GM12865 (cell line): Measurements from ENCODE around the gene TTLL5.

Experiments
- DNase-seq: peaks from one replicate; pipeline ENCODE4 v3.0.0; 2010; ENCODE audit warnings: low read depth
- H3K4me3 ChIP-seq: 2 replicates; pipeline ENCODE4 v1.5.1; 2011; ENCODE audit warnings: mild to moderate bottlenecking, low read depth, low read length, control low read depth
- TF ChIP-seq, protein P1 (sequence below): IDR thresholded peaks from 2 replicates; pipeline ENCODE4 v1.5.1; 2011; ENCODE audit warnings: low read length, control low read depth, low read depth, inconsistent platforms; ENCODE audit not compliant: insufficient read depth; ENCODE audit errors: missing control alignments

TTLL5 gene

DNA sequence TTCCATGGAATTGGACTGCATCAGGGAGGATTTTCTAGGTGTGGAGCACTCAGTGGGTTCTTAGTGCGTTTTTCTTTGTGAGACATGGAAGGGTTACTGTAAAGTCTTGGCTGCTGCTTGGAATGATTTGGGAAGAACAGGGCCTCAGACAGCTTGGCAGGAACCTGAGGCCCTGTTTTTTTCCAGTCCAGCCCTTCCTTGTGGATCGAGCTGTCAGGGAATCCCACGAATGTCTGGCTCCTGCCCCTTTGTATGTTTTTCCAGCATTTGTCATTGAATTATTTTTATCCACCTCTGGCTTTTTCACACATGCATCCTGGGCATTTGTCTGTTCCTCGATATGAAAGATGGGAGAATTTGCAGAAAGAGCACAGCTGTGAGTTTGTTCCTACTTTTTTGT is 162.3 kb downstream of the TTLL5 start:
- no peak overlapping the region for H3K4me3 ChIP-seq
- DNase-seq = no peak
- TF ChIP-seq, protein P1, sequence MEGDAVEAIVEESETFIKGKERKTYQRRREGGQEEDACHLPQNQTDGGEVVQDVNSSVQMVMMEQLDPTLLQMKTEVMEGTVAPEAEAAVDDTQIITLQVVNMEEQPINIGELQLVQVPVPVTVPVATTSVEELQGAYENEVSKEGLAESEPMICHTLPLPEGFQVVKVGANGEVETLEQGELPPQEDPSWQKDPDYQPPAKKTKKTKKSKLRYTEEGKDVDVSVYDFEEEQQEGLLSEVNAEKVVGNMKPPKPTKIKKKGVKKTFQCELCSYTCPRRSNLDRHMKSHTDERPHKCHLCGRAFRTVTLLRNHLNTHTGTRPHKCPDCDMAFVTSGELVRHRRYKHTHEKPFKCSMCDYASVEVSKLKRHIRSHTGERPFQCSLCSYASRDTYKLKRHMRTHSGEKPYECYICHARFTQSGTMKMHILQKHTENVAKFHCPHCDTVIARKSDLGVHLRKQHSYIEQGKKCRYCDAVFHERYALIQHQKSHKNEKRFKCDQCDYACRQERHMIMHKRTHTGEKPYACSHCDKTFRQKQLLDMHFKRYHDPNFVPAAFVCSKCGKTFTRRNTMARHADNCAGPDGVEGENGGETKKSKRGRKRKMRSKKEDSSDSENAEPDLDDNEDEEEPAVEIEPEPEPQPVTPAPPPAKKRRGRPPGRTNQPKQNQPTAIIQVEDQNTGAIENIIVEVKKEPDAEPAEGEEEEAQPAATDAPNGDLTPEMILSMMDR = no peak

DNA sequence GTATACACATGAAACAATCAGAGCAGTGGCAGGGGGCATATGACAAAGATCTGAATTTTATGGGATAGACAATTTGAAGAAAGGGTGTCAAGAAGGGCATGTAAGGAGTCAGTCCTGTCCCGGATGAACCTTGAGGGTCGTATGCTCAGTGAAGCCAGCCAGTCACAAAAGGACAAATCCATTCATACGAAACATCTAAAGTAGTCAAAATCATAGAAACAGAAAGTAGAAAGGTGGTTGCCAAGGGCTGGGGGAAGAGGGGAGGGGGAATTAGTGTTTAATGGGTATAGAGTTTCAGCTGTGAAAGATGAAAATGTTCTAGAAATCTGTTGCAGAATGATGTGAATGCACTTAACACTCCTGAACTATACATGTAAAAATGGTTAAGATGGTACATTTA is 163.3 kb downstream of the TTLL5 start:
- peak; percentile 14 for DNase-seq
- no peak overlapping the region for H3K4me3 ChIP-seq
- TF ChIP-seq, protein P1 = no peak

DNA sequence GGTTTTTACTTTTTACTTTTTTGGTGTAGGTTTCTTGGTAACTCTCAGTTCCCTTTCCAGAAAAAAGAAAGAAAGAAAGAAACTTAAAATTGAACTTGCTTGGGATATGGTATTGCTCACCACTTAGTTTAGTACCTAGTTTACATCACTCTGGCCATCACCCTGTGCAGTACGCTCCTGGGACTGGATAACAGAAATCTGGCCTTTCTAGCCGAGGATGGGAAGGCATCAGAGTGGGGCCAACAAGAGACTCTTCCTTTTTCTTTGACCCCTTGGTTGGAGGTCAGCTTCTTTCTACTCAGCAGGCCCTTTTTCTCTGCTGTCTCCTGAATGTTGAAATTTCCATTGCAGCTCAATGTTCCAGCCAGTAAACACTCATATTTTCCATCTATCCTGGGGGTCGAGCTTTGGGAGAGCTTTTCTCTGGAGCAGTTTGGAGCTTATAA is 164.1 kb downstream of the TTLL5 start:
- no peak overlapping the region for H3K4me3 ChIP-seq
- TF ChIP-seq, protein P1 = no peak
- DNase-seq = peak; percentile 21

DNA sequence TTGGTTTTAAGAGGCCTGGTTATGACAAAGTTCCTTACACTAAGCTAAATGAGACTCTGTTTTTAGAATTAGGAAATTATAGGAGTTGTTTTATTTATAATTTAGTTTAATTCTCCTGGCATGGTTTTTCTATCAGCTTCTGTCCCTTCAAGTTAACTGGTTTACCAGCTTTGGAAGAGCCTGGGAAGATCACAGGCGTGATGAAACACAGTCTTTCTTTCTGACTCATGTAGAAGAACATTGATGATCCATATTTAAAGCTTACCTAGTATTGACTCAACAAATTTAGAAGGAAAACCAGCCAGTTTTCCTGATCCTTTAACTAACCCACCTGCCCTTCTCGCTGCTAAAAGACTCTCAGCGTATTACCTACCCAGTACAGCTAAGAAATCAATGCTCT is 165.6 kb downstream of the TTLL5 start:
- TF ChIP-seq, protein P1 = no peak
- no peak overlapping the region for H3K4me3 ChIP-seq
- DNase-seq = no peak

DNA sequence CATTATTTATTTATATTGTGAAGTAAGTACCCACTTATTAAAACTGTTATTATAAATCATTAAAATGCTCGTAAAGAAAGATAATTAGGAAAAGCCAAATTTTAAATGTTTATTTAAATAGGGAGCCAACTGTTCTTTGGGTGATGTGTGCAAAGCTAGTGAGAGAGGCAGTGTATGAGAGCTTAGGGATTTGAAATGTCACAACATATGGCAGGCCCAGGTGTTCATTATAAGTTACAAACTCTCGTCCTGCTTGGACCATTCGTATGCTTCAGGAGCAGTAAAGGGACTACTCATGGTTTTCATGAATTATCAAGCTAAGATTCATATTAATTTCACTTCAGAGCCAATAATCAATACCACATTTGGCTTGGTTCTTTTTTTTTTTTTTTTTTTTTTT is 166.3 kb downstream of the TTLL5 start:
- TF ChIP-seq, protein P1 = no peak
- no peak for DNase-seq
- H3K4me3 ChIP-seq = no peak overlapping the region

DNA sequence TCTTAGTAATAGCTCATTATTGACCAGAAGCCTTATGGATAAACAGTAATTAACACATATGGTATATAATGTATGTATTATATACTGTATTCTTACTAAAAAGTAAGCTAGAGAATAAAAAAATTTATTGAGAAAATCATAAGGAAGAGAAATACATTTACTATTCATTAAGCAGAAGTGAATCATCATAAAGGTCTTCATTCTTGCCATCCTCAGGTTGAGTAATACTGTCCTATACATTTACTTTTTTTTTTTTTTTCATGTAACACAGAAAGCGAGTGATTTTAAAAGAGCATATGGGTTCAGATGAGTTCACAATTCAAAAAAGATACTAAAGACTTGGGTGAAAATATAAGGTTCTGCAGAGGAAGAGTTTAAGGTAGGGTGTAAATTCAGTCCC is 168.3 kb downstream of the TTLL5 start:
- no peak overlapping the region for H3K4me3 ChIP-seq
- no peak for DNase-seq
- TF ChIP-seq, protein P1 = no peak

DNA sequence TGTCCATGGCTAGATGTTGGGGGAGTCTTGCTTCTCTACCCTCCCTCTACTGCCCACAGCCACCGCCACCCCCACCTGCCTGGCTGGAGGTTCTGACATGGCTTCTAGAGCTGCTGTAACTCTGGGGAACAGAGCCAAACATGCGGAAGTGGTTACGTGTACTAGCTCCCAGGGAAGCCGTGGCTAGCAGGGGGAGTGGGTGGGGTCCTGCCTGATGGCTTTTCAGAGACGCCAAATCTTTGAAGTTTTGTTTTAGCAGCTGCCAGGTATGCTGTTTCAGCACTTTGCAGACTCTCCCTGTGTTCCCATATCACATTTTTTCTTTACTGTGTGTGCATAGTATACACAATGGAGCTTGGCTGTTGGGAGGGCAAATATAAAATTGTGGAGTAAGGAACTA is 170.4 kb downstream of the TTLL5 start:
- no peak overlapping the region for H3K4me3 ChIP-seq
- TF ChIP-seq, protein P1 = no peak
- no peak for DNase-seq
